Stimulated activated naive CD8-positive, alpha-beta T cell treated with anti-CD3 and anti-CD28 coated beads, Interleukin-15, Interleukin-2, amounts not matched to agents 100 ng/mL and 50 ng/mL, for 24 hours (primary cell): ENCODE results near the gene DISC1.
"Not testable (repeated sequence)": the region's sequence is repeated elsewhere in the genome, so short reads cannot be mapped to it uniquely, and the experiment has no call there.

Experiments
- H3K27ac Mint-ChIP-seq: one replicate; pipeline ENCODE4 v1.8.0; 2021; ENCODE audit warnings: mild to moderate bottlenecking, mixed read lengths
- H3K27me3 Mint-ChIP-seq: one replicate; pipeline ENCODE4 v1.8.0; 2021; ENCODE audit warnings: mixed read lengths
- H3K36me3 Mint-ChIP-seq: one replicate; pipeline ENCODE4 v1.8.0; 2021; ENCODE audit warnings: low read depth, mixed read lengths
- H3K4me1 Mint-ChIP-seq: one replicate; pipeline ENCODE4 v1.8.0; 2021; ENCODE audit warnings: low read depth, mixed read lengths
- H3K4me3 Mint-ChIP-seq: one replicate; pipeline ENCODE4 v1.8.0; 2021; ENCODE audit warnings: mild to moderate bottlenecking, mixed read lengths
- H3K9me3 Mint-ChIP-seq: one replicate; pipeline ENCODE4 v1.8.0; 2021; ENCODE audit warnings: mixed read lengths

DISC1 gene

GRCh38 chr1:231665726-231666125 lies 39.1 kb downstream of the DISC1 start:
- Mint-ChIP-seq H3K4me1 (peaks cover 7% of the 10 kb centered on the region), H3K27me3 (no peaks in the 10 kb centered on the region), H3K27ac (no peak overlapping the region), H3K9me3 (peaks cover 33% of the 10 kb centered on the region), H3K36me3 (peaks cover 32% of the 10 kb centered on the region), H3K4me3 (no peak overlapping the region)

GRCh38 chr1:231666220-231666936 lies 39.8 kb downstream of the DISC1 start:
- H3K27ac Mint-ChIP-seq: no peak overlapping the region
- H3K36me3 Mint-ChIP-seq: peaks cover 31% of the 10 kb centered on the region
- H3K9me3 Mint-ChIP-seq: peaks cover 26% of the 10 kb centered on the region
- H3K27me3 Mint-ChIP-seq: no peaks in the 10 kb centered on the region
- H3K4me3 Mint-ChIP-seq: no peak overlapping the region
- H3K4me1 Mint-ChIP-seq: peaks cover 4% of the 10 kb centered on the region

GRCh38 chr1:231666937-231667608 lies 40.5 kb downstream of the DISC1 start:
- Mint-ChIP-seq H3K4me1 (no peaks in the 10 kb centered on the region), H3K9me3 (peaks cover 24% of the 10 kb centered on the region), H3K27ac (no peak overlapping the region), H3K27me3 (no peaks in the 10 kb centered on the region), H3K36me3 (peaks cover 28% of the 10 kb centered on the region), H3K4me3 (no peak overlapping the region)

GRCh38 chr1:231667896-231668506 lies 41.4 kb downstream of the DISC1 start:
- Mint-ChIP-seq H3K9me3 (peaks cover 19% of the 10 kb centered on the region), H3K4me1 (peaks cover 3% of the 10 kb centered on the region), H3K27me3 (no peaks in the 10 kb centered on the region), H3K36me3 (peaks cover 23% of the 10 kb centered on the region), H3K27ac (no peak overlapping the region), H3K4me3 (no peak overlapping the region)

- peaks cover 16% of the 10 kb centered on the region for H3K9me3 Mint-ChIP-seq
- no peaks in the 10 kb centered on the region for H3K27me3 Mint-ChIP-seq
- H3K36me3 Mint-ChIP-seq: peaks cover 19% of the 10 kb centered on the region
- no peak overlapping the region for H3K27ac Mint-ChIP-seq
- peaks cover 7% of the 10 kb centered on the region for H3K4me1 Mint-ChIP-seq
- no peak overlapping the region for H3K4me3 Mint-ChIP-seq
Measured at GRCh38 chr1:231668826-231669225, 42.2 kb downstream of the DISC1 start.

GRCh38 chr1:231669864-231670621 lies 43.5 kb downstream of the DISC1 start:
- Mint-ChIP-seq H3K36me3 (peaks cover 19% of the 10 kb centered on the region), H3K9me3 (peaks cover 16% of the 10 kb centered on the region), H3K4me1 (peaks cover 19% of the 10 kb centered on the region)
- H3K27me3 Mint-ChIP-seq, H3K27ac Mint-ChIP-seq, H3K4me3 Mint-ChIP-seq: not testable (repeated sequence)

GRCh38 chr1:231670755-231671154 lies 44.2 kb downstream of the DISC1 start:
- Mint-ChIP-seq H3K27ac (no peak overlapping the region), H3K4me1 (peaks cover 25% of the 10 kb centered on the region), H3K36me3 (peaks cover 19% of the 10 kb centered on the region), H3K4me3 (no peak overlapping the region), H3K9me3 (peaks cover 16% of the 10 kb centered on the region), H3K27me3 (no peaks in the 10 kb centered on the region)

- Mint-ChIP-seq H3K27me3 (no peaks in the 10 kb centered on the region), H3K4me1 (peaks cover 25% of the 10 kb centered on the region), H3K4me3 (no peak overlapping the region), H3K9me3 (peaks cover 5% of the 10 kb centered on the region), H3K27ac (no peak overlapping the region), H3K36me3 (peaks cover 11% of the 10 kb centered on the region)
Measured at GRCh38 chr1:231674575-231674974, 48.0 kb downstream of the DISC1 start.

- Mint-ChIP-seq H3K27me3 (no peaks in the 10 kb centered on the region), H3K4me1 (peaks cover 25% of the 10 kb centered on the region), H3K9me3 (no peaks in the 10 kb centered on the region), H3K27ac (no peak overlapping the region), H3K36me3 (no peaks in the 10 kb centered on the region), H3K4me3 (no peak overlapping the region)
Measured at GRCh38 chr1:231676487-231676886, 49.9 kb downstream of the DISC1 start.

- H3K27ac Mint-ChIP-seq: no peak overlapping the region
- peaks cover 25% of the 10 kb centered on the region for H3K4me1 Mint-ChIP-seq
Measured at GRCh38 chr1:231677442-231677841, 50.9 kb downstream of the DISC1 start.

GRCh38 chr1:231678011-231678432 lies 51.4 kb downstream of the DISC1 start:
- H3K27ac Mint-ChIP-seq: no peak overlapping the region
- no peak overlapping the region for H3K4me3 Mint-ChIP-seq
- no peaks in the 10 kb centered on the region for H3K36me3 Mint-ChIP-seq
- H3K9me3 Mint-ChIP-seq: no peaks in the 10 kb centered on the region
- H3K27me3 Mint-ChIP-seq: no peaks in the 10 kb centered on the region
- H3K4me1 Mint-ChIP-seq: peaks cover 22% of the 10 kb centered on the region

More at GRCh38 chr1:231677442-231677841, 50.9 kb downstream of the DISC1 start:
- Mint-ChIP-seq H3K9me3 (no peaks in the 10 kb centered on the region), H3K36me3 (no peaks in the 10 kb centered on the region), H3K4me3 (no peak overlapping the region), H3K27me3 (no peaks in the 10 kb centered on the region)

- Mint-ChIP-seq H3K4me1 (peaks cover 15% of the 10 kb centered on the region), H3K4me3 (no peak overlapping the region), H3K36me3 (no peaks in the 10 kb centered on the region), H3K27me3 (no peaks in the 10 kb centered on the region), H3K9me3 (no peaks in the 10 kb centered on the region), H3K27ac (no peak overlapping the region)
Measured at GRCh38 chr1:231679109-231679508, 52.5 kb downstream of the DISC1 start.

- no peak overlapping the region for H3K4me3 Mint-ChIP-seq
- H3K36me3 Mint-ChIP-seq: peaks cover 9% of the 10 kb centered on the region
- H3K9me3 Mint-ChIP-seq: peaks cover 5% of the 10 kb centered on the region
- H3K27ac Mint-ChIP-seq: no peak overlapping the region
- no peaks in the 10 kb centered on the region for H3K27me3 Mint-ChIP-seq
- H3K4me1 Mint-ChIP-seq: no peaks in the 10 kb centered on the region
Measured at GRCh38 chr1:231681006-231681405, 54.4 kb downstream of the DISC1 start.

- H3K4me3 Mint-ChIP-seq: no peak overlapping the region
- peaks cover 17% of the 10 kb centered on the region for H3K36me3 Mint-ChIP-seq
- H3K4me1 Mint-ChIP-seq: no peaks in the 10 kb centered on the region
- H3K9me3 Mint-ChIP-seq: peaks cover 5% of the 10 kb centered on the region
- no peak overlapping the region for H3K27ac Mint-ChIP-seq
- H3K27me3 Mint-ChIP-seq: no peaks in the 10 kb centered on the region
Measured at GRCh38 chr1:231682779-231683178, 56.2 kb downstream of the DISC1 start.
